ENCODE results near the gene ULK3. TPM values are rescaled to one million over a fixed set of nuclear protein-coding genes. Genes with fewer than 3 reads are reported as not detected.

Gene ULK3
- total RNA-seq, result 10 to 100 TPM; 21.3 to 44.0 (median 24.7) TPM
- 10 to 100 TPM; 22.5 to 56.3 TPM for polyA plus RNA-seq
- long read RNA-seq, donor 1, transcript ULK3-220 (16 exons, 2,611 nt), result major isoform, 20 of 76 reads
- long read RNA-seq, donor 1, partial matches to known transcripts, result 25 of 76 reads
- long read RNA-seq, donor 1, other reads (novel, unspliced or antisense), result 27 of 76 reads
- long read RNA-seq, donor 2, transcript ULK3-220 (16 exons, 2,611 nt), result major isoform, 11 of 110 reads
- long read RNA-seq, donor 2, transcript ULK3-201 (16 exons, 2,623 nt), result minor isoform, 7 of 110 reads
- long read RNA-seq, donor 2, partial matches to known transcripts, result 45 of 110 reads
- long read RNA-seq, donor 2, other reads (novel, unspliced or antisense), result 41 of 110 reads
- long read RNA-seq, donor 3, transcript ULK3-202 (15 exons, 2,738 nt), result minor isoform, 8 of 251 reads
- long read RNA-seq, donor 3, transcript ULK3-220 (16 exons, 2,611 nt), result major isoform, 36 of 251 reads
- long read RNA-seq, donor 3, partial matches to known transcripts, result 155 of 251 reads
- long read RNA-seq, donor 3, other reads (novel, unspliced or antisense), result 51 of 251 reads

GRCh38 chr15:74842581-74843444, at the start of gene ULK3:
ULK3 (minus strand) TSS chr15:74843156; CDS start chr15:74843105, 51 bp downstream.
- 0% methylated on average over 70 to 84 of the region's 84 CpGs for WGBS, 2 donors
- H3K4me1 ChIP-seq, result peaks cover 5 to 33% (median 23%) of the 10 kb centered on the region in 9 donors
- peak; percentile 58 to 94 (median 75) for TF ChIP-seq CTCF (IDR thresholded peaks at IDR 0.05)
- no peaks in the 10 kb centered on the region for H3K27me3 ChIP-seq
- no peaks in the 10 kb centered on the region for H3K9me3 ChIP-seq
- ATAC-seq (peak; percentile 84 to 94 (median 92)), DNase-seq (peak; percentile 90 to 92)
- H3K4me3 ChIP-seq, result peak within 1 kb of the TSS; percentile 77 to 98 (median 86)
- intact Hi-C loops (cut with DNase I), result loop anchor here in 9 of 10 donors (2.0 to 10.0 kb wide), 7 partner anchors 52 to 94 kb away; partner anchors contain the start of genes CSK (in 4 of the 9), MPI (in 2 of the 9), COX5A (in 1 of the 9) and FAM219B (in 1 of the 9)
- H3K36me3 ChIP-seq, result peaks cover 0 to 70% (median 15%) of the 10 kb centered on the region in 9 donors
- peak within 1 kb of the TSS; percentile 39 to 97 (median 88) for H3K27ac ChIP-seq

GRCh38 chr15:74892313-74892712, 49.4 kb upstream of the ULK3 start:
- no peaks in the 10 kb centered on the region for H3K27me3 ChIP-seq
- intact Hi-C loops (cut with DNase I), result loop anchor here in 2 of 10 donors (10.0 kb wide), 1 partner anchor 48 kb away; the partner anchor contains the start of gene ULK3 (in 2 of the 2)
- WGBS, 2 donors, result 74 to 75% methylated on average over 3 of the region's 3 CpGs
- no peak for ATAC-seq
- no peak overlapping the region for H3K4me3 ChIP-seq
- H3K9me3 ChIP-seq, result no peaks in the 10 kb centered on the region
- peaks cover 4 to 54% (median 42%) of the 10 kb centered on the region in 9 donors for H3K4me1 ChIP-seq
- TF ChIP-seq CTCF (IDR thresholded peaks at IDR 0.05), result no peak
- H3K27ac ChIP-seq, result peak overlapping the region in 6 of 10 donors; percentile 47 to 92 (median 85)
- peaks cover 0 to 44% (median 4%) of the 10 kb centered on the region in 9 donors for H3K36me3 ChIP-seq
- no peak for DNase-seq

GRCh38 chr15:74891469-74891868, 48.5 kb upstream of the ULK3 start:
- Histone ChIP-seq H3K36me3 (peaks cover 0 to 41% (median 4%) of the 10 kb centered on the region in 9 donors), H3K4me3 (peak overlapping the region in 1 of 10 donors; percentile 70), H3K27ac (peak overlapping the region in 7 of 10 donors; percentile 68 to 93 (median 85)), H3K27me3 (no peaks in the 10 kb centered on the region), H3K4me1 (peaks cover 4 to 46% (median 42%) of the 10 kb centered on the region in 9 donors), H3K9me3 (no peaks in the 10 kb centered on the region)
- ATAC-seq (peak in 7 of 8 donors; percentile 2 to 53 (median 25)), DNase-seq (no peak)
- 65 to 72% methylated on average over 3 of the region's 3 CpGs for WGBS, 2 donors
- intact Hi-C loops (cut with DNase I), result loop anchor here in 2 of 10 donors (10.0 kb wide), 1 partner anchor 47 kb away; the partner anchor contains the start of gene ULK3 (in 2 of the 2)
- no peak for TF ChIP-seq CTCF (IDR thresholded peaks at IDR 0.05)

All from heart right ventricle (tissue), 16 donors.